PC-9 (cell line): Measurements from ENCODE around the gene APBA2. TPM values are rescaled to one million over a fixed set of nuclear protein-coding genes. Genes with fewer than 3 reads are reported as not detected.

ENCODE experiments used
- BruUV-seq: library from RNA; stranded (reverse); fragments of 400-500 nt; replicated peaks from 2 replicates; lab custom pipeline; 2021; lab: Mats Ljungman, UMichigan
- CTCF ChIA-PET: fragments of 300-600 bp; sonication (Branson Sonifier 250); formaldehyde crosslinking; loops from one replicate; lab custom pipeline; 2022; ENCODE audit warnings: antibody characterized with exemption; lab: Charles Lee
- POLR2A ChIA-PET: fragments of 300-600 bp; sonication (Branson Sonifier 250); formaldehyde crosslinking; loops from one replicate; lab custom pipeline; 2022; ENCODE audit warnings: antibody characterized with exemption; ENCODE audit not compliant: unreplicated experiment; lab: Charles Lee
- DNase-seq, 2 experiments: peaks; one replicate each; pipeline versions ENCODE4 v3.0.0 to v3.0.0-alpha.2; 2015 to 2022; ENCODE audit warnings: mixed read lengths in 1 of 2
- H2AFZ ChIP-seq: fragments of 200-600 bp; sonication (generic); 2 replicates; pipeline ENCODE4 v1.8.1; 2017; ENCODE audit warnings: antibody characterized with exemption
- H3F3A ChIP-seq: fragments of 200-600 bp; sonication (generic); 2 replicates; pipeline ENCODE4 v1.8.1; 2017; ENCODE audit warnings: antibody characterized with exemption, mild to moderate bottlenecking, low read depth; ENCODE audit not compliant: insufficient read depth
- H3K27ac ChIP-seq: fragments of 200-600 bp; sonication (generic); 2 replicates; pipeline ENCODE4 v1.6.1; 2016; ENCODE audit warnings: mixed run types
- H3K27me3 ChIP-seq: fragments of 200-600 bp; sonication (generic); 2 replicates; pipeline ENCODE4 v1.6.1; 2016; ENCODE audit warnings: low read depth, mixed run types; ENCODE audit not compliant: insufficient read depth
- H3K36me3 ChIP-seq: fragments of 200-600 bp; sonication (generic); 2 replicates; pipeline ENCODE4 v1.6.1; 2016; ENCODE audit warnings: low read depth, mixed run types
- H3K4me1 ChIP-seq: fragments of 200-600 bp; sonication (generic); replicated peaks from 2 replicates; pipeline ENCODE4 v1.6.1; 2016; ENCODE audit warnings: mixed run types; ENCODE audit not compliant: insufficient read depth
- H3K4me2 ChIP-seq: fragments of 200-600 bp; sonication (generic); 2 replicates; pipeline ENCODE4 v1.6.1; 2017; ENCODE audit warnings: mixed run types
- H3K4me3 ChIP-seq: fragments of 200-600 bp; sonication (generic); 2 replicates; pipeline ENCODE4 v1.6.1; 2016; ENCODE audit warnings: mixed run types
- H3K79me2 ChIP-seq: fragments of 200-600 bp; sonication (generic); 2 replicates; pipeline ENCODE4 v1.6.1; 2017; ENCODE audit warnings: low read depth, mixed run types
- H3K9me2 ChIP-seq: fragments of 200-600 bp; sonication (generic); 2 replicates; pipeline ENCODE4 v1.8.1; 2017; ENCODE audit warnings: mild to moderate bottlenecking; ENCODE audit not compliant: insufficient read depth
- H3K9me3 ChIP-seq: fragments of 200-600 bp; sonication (generic); 2 replicates; pipeline ENCODE4 v1.8.1; 2016; ENCODE audit warnings: low read depth; ENCODE audit not compliant: insufficient read depth
- H4K20me1 ChIP-seq: fragments of 200-600 bp; sonication (generic); 2 replicates; pipeline ENCODE4 v1.8.1; 2017; ENCODE audit not compliant: insufficient read depth
- EZH2 ChIP-seq: fragments of 200-600 bp; sonication (generic); IDR thresholded peaks from 2 replicates; pipeline ENCODE4 v1.8.0; 2017; ENCODE audit warnings: antibody characterized with exemption, low read depth
- intact Hi-C: fragments of 100-400 bp; cut with micrococcal nuclease; formaldehyde crosslinking; loops from one replicate; pipeline ENCODE4 v1.10.0; 2022; ENCODE audit not compliant: unreplicated experiment
- total RNA-seq: library from RNA; stranded (reverse); gene quantifications from 2 replicates; pipeline ENCODE4 v1.2.3, GENCODE V29; 2021
- TF ChIP-seq, protein P1 (sequence below): fragments of 200-600 bp; sonication (generic); conservative IDR thresholded peaks from 2 replicates; pipeline ENCODE4 v1.6.1; 2017; ENCODE audit warnings: mixed run types, antibody characterized with exemption, mild to moderate bottlenecking, moderate library complexity

Gene APBA2
- total RNA-seq, 1 experiment from 2014 or later = not detected

DNA sequence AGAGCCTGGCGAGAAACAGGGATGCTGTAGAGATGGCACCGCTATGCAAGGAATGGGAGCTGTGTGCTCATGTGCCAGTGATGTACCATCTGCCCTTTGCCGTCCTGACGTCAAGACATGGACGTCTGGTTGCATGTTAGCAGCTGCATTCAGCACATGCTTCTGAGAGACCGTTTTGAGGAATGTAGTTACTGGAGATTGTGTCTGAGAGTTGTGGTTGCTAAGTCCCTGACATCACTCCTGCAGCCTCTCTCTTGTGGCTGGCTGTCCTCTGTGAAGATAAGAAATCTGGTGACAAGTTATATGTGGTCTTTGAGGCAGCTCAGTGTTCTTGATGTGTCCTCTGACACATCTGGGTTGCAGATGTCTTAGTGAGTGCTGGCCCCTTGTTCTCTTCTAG is 165.1 kb downstream of the APBA2 start:
- no peaks in the 10 kb centered on the region for H3K4me1 ChIP-seq
- no peaks in the 10 kb centered on the region for H3K79me2 ChIP-seq
- H3K27me3 ChIP-seq = peaks cover 11% of the 10 kb centered on the region
- no TSS peak for BruUV-seq
- intact Hi-C loops = no loop called here
- no peaks in the 10 kb centered on the region for H3K9me3 ChIP-seq
- H3K4me2 ChIP-seq = no peak overlapping the region
- ChIA-PET POLR2A (no interaction called here), CTCF (no interaction called here)
- H3K27ac ChIP-seq = no peak overlapping the region
- H3K4me3 ChIP-seq = no peak overlapping the region
- no peaks in the 10 kb centered on the region for H3F3A ChIP-seq
- no peaks in the 10 kb centered on the region for H3K36me3 ChIP-seq
- no peaks in the 10 kb centered on the region for H4K20me1 ChIP-seq
- DNase-seq = no peak
- H2AFZ ChIP-seq = no peak overlapping the region
- TF ChIP-seq EZH2 = no peak
- TF ChIP-seq, protein P1, sequence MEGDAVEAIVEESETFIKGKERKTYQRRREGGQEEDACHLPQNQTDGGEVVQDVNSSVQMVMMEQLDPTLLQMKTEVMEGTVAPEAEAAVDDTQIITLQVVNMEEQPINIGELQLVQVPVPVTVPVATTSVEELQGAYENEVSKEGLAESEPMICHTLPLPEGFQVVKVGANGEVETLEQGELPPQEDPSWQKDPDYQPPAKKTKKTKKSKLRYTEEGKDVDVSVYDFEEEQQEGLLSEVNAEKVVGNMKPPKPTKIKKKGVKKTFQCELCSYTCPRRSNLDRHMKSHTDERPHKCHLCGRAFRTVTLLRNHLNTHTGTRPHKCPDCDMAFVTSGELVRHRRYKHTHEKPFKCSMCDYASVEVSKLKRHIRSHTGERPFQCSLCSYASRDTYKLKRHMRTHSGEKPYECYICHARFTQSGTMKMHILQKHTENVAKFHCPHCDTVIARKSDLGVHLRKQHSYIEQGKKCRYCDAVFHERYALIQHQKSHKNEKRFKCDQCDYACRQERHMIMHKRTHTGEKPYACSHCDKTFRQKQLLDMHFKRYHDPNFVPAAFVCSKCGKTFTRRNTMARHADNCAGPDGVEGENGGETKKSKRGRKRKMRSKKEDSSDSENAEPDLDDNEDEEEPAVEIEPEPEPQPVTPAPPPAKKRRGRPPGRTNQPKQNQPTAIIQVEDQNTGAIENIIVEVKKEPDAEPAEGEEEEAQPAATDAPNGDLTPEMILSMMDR = no peak
- H3K9me2 ChIP-seq = no peaks in the 10 kb centered on the region

DNA sequence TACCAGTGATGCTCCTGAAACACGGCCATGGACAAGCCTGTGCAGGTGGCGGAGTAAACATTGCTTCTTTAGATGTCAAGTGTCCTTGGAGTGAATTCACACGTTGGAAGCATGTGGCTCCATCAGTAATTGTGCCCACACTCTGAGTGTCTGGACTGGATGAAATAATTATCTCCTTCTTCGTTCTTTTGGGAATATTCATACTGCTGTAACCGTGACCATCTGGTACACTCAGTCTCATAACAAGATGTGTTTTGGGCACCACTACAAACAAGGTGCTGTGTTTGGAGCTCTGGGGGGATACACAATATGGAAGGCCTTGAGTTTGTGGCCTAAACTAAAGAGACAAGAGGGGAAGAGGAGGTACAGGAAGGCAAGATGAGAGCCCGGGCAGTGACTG is 165.6 kb downstream of the APBA2 start:
- intact Hi-C loops = no loop called here
- no peaks in the 10 kb centered on the region for H4K20me1 ChIP-seq
- H3K79me2 ChIP-seq = no peaks in the 10 kb centered on the region
- H3K4me3 ChIP-seq = no peak overlapping the region
- H2AFZ ChIP-seq = no peak overlapping the region
- TF ChIP-seq, protein P1 = no peak
- no peak for TF ChIP-seq EZH2
- H3K9me3 ChIP-seq = no peaks in the 10 kb centered on the region
- ChIA-PET POLR2A (no interaction called here), CTCF (no interaction called here)
- H3F3A ChIP-seq = no peaks in the 10 kb centered on the region
- H3K27me3 ChIP-seq = peaks cover 11% of the 10 kb centered on the region
- H3K9me2 ChIP-seq = no peaks in the 10 kb centered on the region
- BruUV-seq = no TSS peak
- no peak overlapping the region for H3K27ac ChIP-seq
- DNase-seq = no peak
- H3K4me2 ChIP-seq = no peak overlapping the region
- H3K4me1 ChIP-seq = no peaks in the 10 kb centered on the region
- H3K36me3 ChIP-seq = no peaks in the 10 kb centered on the region

DNA sequence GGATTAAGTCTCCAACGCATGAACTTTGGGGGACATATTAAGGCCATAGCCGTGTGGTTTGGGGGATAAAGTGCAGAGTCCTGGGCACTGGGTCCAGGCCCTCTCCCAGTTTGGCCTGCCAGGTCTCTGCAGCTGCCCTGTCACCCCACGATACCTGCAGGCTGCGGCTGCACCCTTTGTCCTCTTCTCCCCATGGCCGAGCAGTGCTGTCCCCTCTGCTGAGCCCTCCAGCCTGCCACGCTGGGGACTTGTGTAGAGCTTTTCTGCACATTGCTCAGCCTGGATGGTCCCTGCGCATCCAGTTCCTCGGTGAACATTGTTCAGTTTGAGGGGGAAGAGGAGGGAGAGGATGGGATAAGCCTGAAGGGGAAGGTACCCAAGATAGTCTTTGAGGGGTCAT is 167.2 kb downstream of the APBA2 start:
- ChIA-PET POLR2A (no interaction called here), CTCF (no interaction called here)
- H2AFZ ChIP-seq = no peak overlapping the region
- no peak overlapping the region for H3K27ac ChIP-seq
- DNase-seq = no peak
- intact Hi-C loops = no loop called here
- no peaks in the 10 kb centered on the region for H4K20me1 ChIP-seq
- no peaks in the 10 kb centered on the region for H3K9me3 ChIP-seq
- no peaks in the 10 kb centered on the region for H3K79me2 ChIP-seq
- H3K4me3 ChIP-seq = no peak overlapping the region
- H3K36me3 ChIP-seq = no peaks in the 10 kb centered on the region
- peaks cover 11% of the 10 kb centered on the region for H3K27me3 ChIP-seq
- no TSS peak for BruUV-seq
- no peaks in the 10 kb centered on the region for H3K4me1 ChIP-seq
- H3K9me2 ChIP-seq = no peaks in the 10 kb centered on the region
- no peaks in the 10 kb centered on the region for H3F3A ChIP-seq
- no peak overlapping the region for H3K4me2 ChIP-seq
- TF ChIP-seq EZH2 = no peak
- TF ChIP-seq, protein P1 = no peak
